GM23338 (cell line): ENCODE measurements around the gene STK24. TPM values are rescaled to one million over a fixed set of nuclear protein-coding genes. Genes with fewer than 3 reads are reported as not detected.

Experiments
- CREB1 ChIP-seq: fragments of 250-450 bp; sonication (Bioruptor Pico); IDR thresholded peaks from 2 replicates; pipeline ENCODE4 v1.5.0; 2020; ENCODE audit warnings: low read depth, mild to moderate bottlenecking, moderate library complexity
- CTCF ChIP-seq, 2 experiments: fragments of 200-600 bp in 1 of 2; sonication (generic) in 1 of 2; conservative IDR thresholded peaks; 2 replicates each; pipeline versions ENCODE4 v1.5.1 to v1.6.1; 2016 to 2017; ENCODE audit warnings: antibody characterized with exemption in 2 of 2, low read depth in 2 of 2, mild to moderate bottlenecking in 2 of 2, moderate library complexity in 1 of 2
- ETS1 ChIP-seq: IDR thresholded peaks from 2 replicates; pipeline ENCODE4 v1.6.1; 2016; ENCODE audit warnings: antibody characterized with exemption
- EZH2 ChIP-seq: fragments of 200-600 bp; sonication (generic); IDR thresholded peaks from one replicate; pipeline ENCODE4 v1.8.0; 2017; ENCODE audit warnings: antibody characterized with exemption, mild to moderate bottlenecking, low read depth; ENCODE audit not compliant: unreplicated experiment
- EZH2phosphoT487 ChIP-seq: fragments of 200-600 bp; sonication (generic); IDR thresholded peaks from one replicate; pipeline ENCODE4 v1.8.1; 2018; ENCODE audit warnings: antibody characterized with exemption; ENCODE audit not compliant: unreplicated experiment
- STAT1 ChIP-seq: IDR thresholded peaks from one replicate; pipeline ENCODE4 v1.6.1; 2016; ENCODE audit warnings: antibody characterized with exemption; ENCODE audit not compliant: unreplicated experiment
- ZNF331 ChIP-seq: fragments of 250-450 bp; sonication (Bioruptor Pico); IDR thresholded peaks from 2 replicates; pipeline ENCODE4 v1.5.0; 2020; ENCODE audit warnings: low read depth, mild to moderate bottlenecking, moderate library complexity
- ZNF462 ChIP-seq: fragments of 250-450 bp; sonication (Bioruptor Pico); IDR thresholded peaks from 2 replicates; pipeline ENCODE4 v1.5.0; 2020; ENCODE audit warnings: mild to moderate bottlenecking, moderate library complexity
- polyA plus RNA-seq: library from polyadenylated mRNA; unstranded; fragments of >200 nt; fragmentation: Nextera tagmentation; extraction: Ambion mirVana; gene quantifications from 2 replicates; pipeline ENCODE4 v1.2.1, GENCODE V29; 2016
- total RNA-seq: library from RNA; depleted of rRNA; stranded (reverse); fragments of >200 nt; shearing (Covaris generic); gene quantifications from 2 replicates; pipeline ENCODE4 v1.2.3, GENCODE V29; 2014

Gene STK24
- total and polyA plus RNA-seq, 2 experiments from 2014 or later, result 56.5 to 144 TPM

- TF ChIP-seq ZNF462 (CRISPR knock-in tag), result no peak
- no peak for TF ChIP-seq STAT1
- no peak for TF ChIP-seq EZH2phosphoT487
- no peak for TF ChIP-seq ETS1
- no peak for TF ChIP-seq CTCF (conservative IDR thresholded peaks at IDR 0.05; ENCODE audit: low read depth in 2 of 2)
- no peak for TF ChIP-seq ZNF331 (CRISPR knock-in tag)
- TF ChIP-seq CREB1 (CRISPR knock-in tag), result no peak
- TF ChIP-seq EZH2, result no peak
Observed at GRCh38 chr13:98510156-98510509, 66.8 kb downstream of the STK24 start (continued).
